ENCODE measurements around the gene ZNF775. TPM values are rescaled to one million over a fixed set of nuclear protein-coding genes. Genes with fewer than 3 reads are reported as not detected.
A peak's percentile ranks its signal among the peaks of the same experiment; 100 is the strongest.

ZNF775 gene
- total and polyA plus RNA-seq, 2 experiments from 2014 or later, result 34.3 to 40.1 TPM

GRCh38 chr7:150365673-150366398 lies 13.3 kb upstream of the ZNF775 start:
- Histone ChIP-seq H3K4me3 (no peak overlapping the region), H3K36me3 (peaks cover 4% of the 10 kb centered on the region), H3K9me3 (ENCODE audit: low read depth) (no peaks in the 10 kb centered on the region), H3K27me3 (no peaks in the 10 kb centered on the region), H3K4me1 (ENCODE audit: low read depth) (peaks cover 54% of the 10 kb centered on the region), H3K27ac (no peak overlapping the region)
- DNase-seq (ENCODE audit: low read depth in 1 of 2, low spot score in 1 of 2), result no peak
- no peak for TF ChIP-seq CTCF (IDR thresholded peaks at IDR 0.05; ENCODE audit: low read depth, low read length)

- Histone ChIP-seq H3K27me3 (no peaks in the 10 kb centered on the region), H3K27ac (peak overlapping the region; percentile 100), H3K36me3 (peaks cover 12% of the 10 kb centered on the region), H3K4me1 (ENCODE audit: low read depth) (peaks cover 37% of the 10 kb centered on the region), H3K4me3 (peak overlapping the region; percentile 64), H3K9me3 (ENCODE audit: low read depth) (no peaks in the 10 kb centered on the region)
- TF ChIP-seq CTCF (IDR thresholded peaks at IDR 0.05; ENCODE audit: low read depth, low read length), result no peak
- DNase-seq (ENCODE audit: low read depth in 1 of 2, low spot score in 1 of 2), result peak in 1 of 2 donors; percentile 29
Observed at GRCh38 chr7:150367677-150368095, 11.4 kb upstream of the ZNF775 start.

GRCh38 chr7:150368096-150368883 lies 10.8 kb upstream of the ZNF775 start, which contains the start of gene REPIN1:
REPIN1 (plus strand) TSS chr7:150368822; CDS start chr7:150369712, 890 bp downstream.
- peak within 1 kb of the TSS; percentile 100 for H3K27ac ChIP-seq
- DNase-seq (ENCODE audit: low read depth in 1 of 2, low spot score in 1 of 2), result peak; percentile 89 to 94
- peaks cover 14% of the 10 kb centered on the region for H3K36me3 ChIP-seq
- H3K27me3 ChIP-seq, result no peaks in the 10 kb centered on the region
- H3K4me1 ChIP-seq (ENCODE audit: low read depth), result peaks cover 37% of the 10 kb centered on the region
- TF ChIP-seq CTCF (IDR thresholded peaks at IDR 0.05; ENCODE audit: low read depth, low read length), result no peak
- peak within 1 kb of the TSS; percentile 64 for H3K4me3 ChIP-seq
- no peaks in the 10 kb centered on the region for H3K9me3 ChIP-seq (ENCODE audit: low read depth)

- Histone ChIP-seq H3K27ac (peak overlapping the region; percentile 100), H3K9me3 (ENCODE audit: low read depth) (no peaks in the 10 kb centered on the region), H3K4me1 (ENCODE audit: low read depth) (peaks cover 37% of the 10 kb centered on the region), H3K4me3 (peak overlapping the region; percentile 64), H3K27me3 (no peaks in the 10 kb centered on the region), H3K36me3 (peaks cover 14% of the 10 kb centered on the region)
- TF ChIP-seq CTCF (IDR thresholded peaks at IDR 0.05; ENCODE audit: low read depth, low read length), result no peak
- peak; percentile 75 to 90 for DNase-seq (ENCODE audit: low read depth in 1 of 2, low spot score in 1 of 2)
Observed at GRCh38 chr7:150368884-150369747, 10.0 kb upstream of the ZNF775 start.

All from cardiac muscle cell (in vitro differentiated cells and primary cell).